NT2/D1 (cell line): ENCODE results near the gene FKBP8.

Experiments
- SUZ12 ChIP-seq: IDR thresholded peaks from 2 replicates; pipeline ENCODE4 v1.6.1; 2011; ENCODE audit not compliant: insufficient read length, insufficient read depth; ENCODE audit errors: extremely low read depth
- YY1 ChIP-seq: IDR thresholded peaks from 2 replicates; pipeline ENCODE4 v1.6.1; 2011; ENCODE audit not compliant: insufficient read length, insufficient read depth
- ZNF274 ChIP-seq: IDR thresholded peaks from 2 replicates; pipeline ENCODE4 v1.6.1; 2011; ENCODE audit warnings: mild to moderate bottlenecking, low read depth, low read length

GRCh38 chr19:18507727-18508440 lies 35.5 kb downstream of the FKBP8 start:
- TF ChIP-seq YY1 (no peak), ZNF274 (no peak), SUZ12 (no peak)
